Endothelial cell of umbilical vein (primary cell): ENCODE measurements around the gene PRR5. TPM values are rescaled to one million over a fixed set of nuclear protein-coding genes. Genes with fewer than 3 reads are reported as not detected.

ENCODE experiments used
- BruUV-seq: library from RNA; stranded (reverse); fragments of 400-500 nt; replicated peaks from 2 replicates; lab custom pipeline; 2021; lab: Mats Ljungman, UMichigan
- CTCF ChIA-PET: fragments of 300-600, 350-600 bp; sonication (Branson Sonifier 250); formaldehyde crosslinking; loops from one replicate; lab custom pipeline; 2021; ENCODE audit warnings: antibody characterized with exemption, inconsistent platforms; lab: Charles Lee
- POLR2A ChIA-PET: fragments of 300-600, 350-600 bp; sonication (Branson Sonifier 250); formaldehyde crosslinking; loops from one replicate; lab custom pipeline; 2021; ENCODE audit warnings: antibody characterized with exemption, inconsistent platforms; lab: Charles Lee
- DNase-seq: peaks from one replicate; pipeline ENCODE4 v3.0.0-alpha.2; 2011; ENCODE audit warnings: low read depth, low spot score
- FAIRE-seq: peaks from 2 replicates; lab custom pipeline; 2011; peaks lifted over from hg19 to GRCh38; lab: Jason Lieb, UNC
- H2AFZ ChIP-seq: 2 replicates; pipeline ENCODE4 v1.6.0; 2012; ENCODE audit warnings: low read depth, low read length, control low read depth, inconsistent platforms
- H3K27ac ChIP-seq: 2 replicates; pipeline ENCODE4 v1.5.1; 2011; ENCODE audit warnings: low read depth, mild to moderate bottlenecking, control low read depth, low read length, moderate library complexity; ENCODE audit not compliant: insufficient read depth
- H3K27me3 ChIP-seq, 2 experiments: 2 replicates each; pipeline versions ENCODE4 v1.6.0 to v1.6.1; 2011; ENCODE audit warnings: low read length in 2 of 2, mixed read lengths in 1 of 2; ENCODE audit not compliant: control insufficient read depth in 2 of 2, insufficient read depth in 2 of 2
- H3K36me3 ChIP-seq, 2 experiments: 2 replicates in 1 of 2; 3 replicates in 1 of 2; pipeline ENCODE4 v1.5.1; 2011; ENCODE audit warnings: low read length in 2 of 2, mild to moderate bottlenecking in 1 of 2, moderate library complexity in 1 of 2; ENCODE audit not compliant: control insufficient read depth in 2 of 2, insufficient read depth in 2 of 2; ENCODE audit errors: extremely low read depth in 1 of 2
- H3K4me1 ChIP-seq: 3 replicates; pipeline ENCODE4 v1.5.1; 2011; ENCODE audit warnings: mild to moderate bottlenecking, low read length; ENCODE audit not compliant: control insufficient read depth, insufficient read depth; ENCODE audit errors: extremely low read depth
- H3K4me2 ChIP-seq: 2 replicates; pipeline ENCODE4 v1.6.1; 2011; ENCODE audit warnings: low read length, control low read depth, mixed read lengths; ENCODE audit not compliant: insufficient read depth
- H3K4me3 ChIP-seq, 3 experiments: fragments of 200-600 bp in 1 of 3; sonication (generic), shearing (Covaris generic) in 1 of 3; replicated peaks in 1 of 3; 2 replicates each; pipeline ENCODE4 v1.5.1; 2011 to 2016; ENCODE audit warnings: control low read depth in 3 of 3, low read length in 3 of 3, mild to moderate bottlenecking in 2 of 3, inconsistent platforms in 1 of 3, low read depth in 1 of 3, moderate library complexity in 1 of 3; ENCODE audit not compliant: insufficient read depth in 1 of 3
- H3K79me2 ChIP-seq: 2 replicates; pipeline ENCODE4 v1.6.0; 2012; ENCODE audit warnings: low read length, inconsistent platforms; ENCODE audit not compliant: control insufficient read depth, insufficient read depth
- H3K9ac ChIP-seq: replicated peaks from 2 replicates; pipeline ENCODE3; 2011; ENCODE audit warnings: low read length, control low read depth; ENCODE audit not compliant: insufficient read depth; ENCODE audit errors: extremely low read depth
- H3K9me1 ChIP-seq: replicated peaks from 3 replicates; pipeline ENCODE4 v1.6.0; 2011; ENCODE audit warnings: mild to moderate bottlenecking, low read length; ENCODE audit not compliant: control insufficient read depth, insufficient read depth; ENCODE audit errors: extremely low read depth
- H3K9me3 ChIP-seq: replicated peaks from 2 replicates; pipeline ENCODE4 v1.5.1; 2012; ENCODE audit warnings: low read length, inconsistent platforms; ENCODE audit not compliant: control insufficient read depth, insufficient read depth
- H4K20me1 ChIP-seq: replicated peaks from 2 replicates; pipeline ENCODE3; 2011; ENCODE audit warnings: mild to moderate bottlenecking, low read length; ENCODE audit not compliant: control insufficient read depth, insufficient read depth; ENCODE audit errors: extremely low read depth
- EZH2 ChIP-seq: IDR thresholded peaks from 2 replicates; pipeline ENCODE4 v1.6.1; 2012; ENCODE audit warnings: borderline replicate concordance, low read depth, mild to moderate bottlenecking, moderate library complexity, low read length, inconsistent platforms; ENCODE audit not compliant: severe bottlenecking
- JUN ChIP-seq: IDR thresholded peaks from 2 replicates; pipeline ENCODE4 v1.6.1; 2011; ENCODE audit warnings: borderline replicate concordance, low read depth; ENCODE audit not compliant: insufficient read length, insufficient read depth
- MYC ChIP-seq: IDR thresholded peaks from one replicate; pipeline ENCODE4 v1.6.1; 2011; ENCODE audit warnings: mild to moderate bottlenecking, low read depth, low read length
- POLR2A ChIP-seq: IDR thresholded peaks from 2 replicates; pipeline ENCODE4 v1.6.1; 2012; ENCODE audit warnings: low read depth, mild to moderate bottlenecking, control low read depth, low read length
- POLR2AphosphoS5 ChIP-seq: IDR thresholded peaks from 2 replicates; pipeline ENCODE4 v1.6.1; 2012; ENCODE audit warnings: low read depth, mild to moderate bottlenecking, control low read depth, low read length, moderate library complexity; ENCODE audit not compliant: insufficient read depth
- dilution Hi-C: fragments of 300-500 bp; cut with MboI; formaldehyde crosslinking; loops from one replicate; pipeline ENCODE4 v1.15.0; 2019; ENCODE audit warnings: low sequenced_read_pairs; ENCODE audit not compliant: extremely low pct_ligation_motif_present
- intact Hi-C: fragments of 100-400 bp; cut with micrococcal nuclease; formaldehyde crosslinking; loops from one replicate; pipeline ENCODE4 v1.10.0; 2022
- polyA plus RNA-seq, 4 experiments: library from polyadenylated mRNA; depleted of rRNA in 3 of 4; stranded (reverse) in 3 of 4; unstranded in 1 of 4; fragments of >200 nt; gene quantifications; 2 replicates each; pipeline versions ENCODE4 v1.2.1 to v1.2.3, GENCODE V29; 2011 to 2012; ENCODE audit warnings: missing spikeins in 1 of 4
- total RNA-seq: library from RNA; stranded (reverse); gene quantifications from 2 replicates; pipeline ENCODE4 v1.2.3, GENCODE V29; 2021
- TF ChIP-seq, protein P1 (sequence below): IDR thresholded peaks from 2 replicates; pipeline ENCODE4 v1.6.1; 2011; ENCODE audit not compliant: insufficient read depth, insufficient read length
- TF ChIP-seq, protein P2 (sequence below), 2 donors: IDR thresholded peaks; 1 replicate in 1 of 2; 2 replicates in 1 of 2; pipeline ENCODE4 v1.5.1; 2011; ENCODE audit warnings: low read length in 2 of 2, mild to moderate bottlenecking in 2 of 2, moderate library complexity in 2 of 2, control low read depth in 1 of 2, inconsistent platforms in 1 of 2, low read depth in 1 of 2; ENCODE audit not compliant: insufficient read depth in 1 of 2; ENCODE audit errors: extremely low read depth in 1 of 2

PRR5 gene
- total and polyA plus RNA-seq, 2 donors (not counting 3 experiments of a cell fraction or from before 2014, with no cell fraction given), result 4.3 to 9.0 TPM

DNA sequence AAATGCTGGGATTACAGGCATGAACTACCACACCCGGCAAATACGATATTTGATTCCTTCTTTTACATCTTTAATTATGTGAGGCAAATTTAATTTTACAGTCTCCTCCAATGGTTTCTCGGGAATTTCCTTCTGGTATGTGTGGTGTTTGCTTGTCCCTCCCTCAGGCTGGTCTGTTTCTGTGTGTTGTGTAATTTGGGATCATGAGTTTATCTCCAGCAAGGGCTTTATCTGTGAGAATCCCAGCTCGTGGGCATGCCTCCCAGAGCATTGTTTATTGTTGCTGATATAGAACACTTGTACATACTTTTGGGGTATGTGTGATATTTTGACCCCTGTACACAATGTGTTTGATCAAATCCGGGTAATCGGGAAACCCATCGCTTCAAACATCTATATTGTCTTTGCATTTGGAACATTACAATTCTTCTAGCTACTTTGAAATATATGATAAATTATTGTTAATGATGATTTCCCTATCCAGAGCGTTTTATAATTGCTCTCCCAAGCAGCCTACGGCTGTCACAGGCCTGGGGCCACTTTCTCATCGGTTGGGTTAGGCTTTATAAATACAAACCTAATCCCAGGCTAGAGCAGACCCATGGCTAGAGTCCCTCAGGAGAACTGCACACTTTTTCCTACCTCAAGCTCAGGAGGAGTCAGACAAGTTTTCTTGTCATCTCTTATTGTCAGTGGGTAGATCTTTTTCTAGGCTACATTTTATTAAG is 15.0 kb upstream of the PRR5 start:
- TF ChIP-seq EZH2 (no peak), MYC (no peak), POLR2AphosphoS5 (no peak), JUN (no peak), POLR2A (no peak)
- TF ChIP-seq, protein P1, sequence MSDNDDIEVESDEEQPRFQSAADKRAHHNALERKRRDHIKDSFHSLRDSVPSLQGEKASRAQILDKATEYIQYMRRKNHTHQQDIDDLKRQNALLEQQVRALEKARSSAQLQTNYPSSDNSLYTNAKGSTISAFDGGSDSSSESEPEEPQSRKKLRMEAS, result no peak
- TF ChIP-seq, protein P2, sequence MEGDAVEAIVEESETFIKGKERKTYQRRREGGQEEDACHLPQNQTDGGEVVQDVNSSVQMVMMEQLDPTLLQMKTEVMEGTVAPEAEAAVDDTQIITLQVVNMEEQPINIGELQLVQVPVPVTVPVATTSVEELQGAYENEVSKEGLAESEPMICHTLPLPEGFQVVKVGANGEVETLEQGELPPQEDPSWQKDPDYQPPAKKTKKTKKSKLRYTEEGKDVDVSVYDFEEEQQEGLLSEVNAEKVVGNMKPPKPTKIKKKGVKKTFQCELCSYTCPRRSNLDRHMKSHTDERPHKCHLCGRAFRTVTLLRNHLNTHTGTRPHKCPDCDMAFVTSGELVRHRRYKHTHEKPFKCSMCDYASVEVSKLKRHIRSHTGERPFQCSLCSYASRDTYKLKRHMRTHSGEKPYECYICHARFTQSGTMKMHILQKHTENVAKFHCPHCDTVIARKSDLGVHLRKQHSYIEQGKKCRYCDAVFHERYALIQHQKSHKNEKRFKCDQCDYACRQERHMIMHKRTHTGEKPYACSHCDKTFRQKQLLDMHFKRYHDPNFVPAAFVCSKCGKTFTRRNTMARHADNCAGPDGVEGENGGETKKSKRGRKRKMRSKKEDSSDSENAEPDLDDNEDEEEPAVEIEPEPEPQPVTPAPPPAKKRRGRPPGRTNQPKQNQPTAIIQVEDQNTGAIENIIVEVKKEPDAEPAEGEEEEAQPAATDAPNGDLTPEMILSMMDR (IDR thresholded peaks at IDR 0.05; ENCODE audit: extremely low read depth in 1 of 2, insufficient read depth in 1 of 2, low read depth in 1 of 2, low read length in 2 of 2), result no peak
- Histone ChIP-seq H3K79me2 (no peaks in the 10 kb centered on the region), H2AFZ (no peak overlapping the region), H3K4me1 (peaks cover 7% of the 10 kb centered on the region), H3K36me3 (no peaks in the 10 kb centered on the region), H3K27ac (no peak overlapping the region), H3K27me3 (no peaks in the 10 kb centered on the region), H3K4me3 (no peak overlapping the region), H3K9ac (no peak overlapping the region), H3K9me3 (no peaks in the 10 kb centered on the region), H3K4me2 (no peak overlapping the region), H4K20me1 (no peaks in the 10 kb centered on the region), H3K9me1 (no peaks in the 10 kb centered on the region)
- intact Hi-C loops (loop anchor here (10.0 kb wide), 1 partner anchor 762 kb away; the partner anchor contains the start of gene PNPLA3), dilution Hi-C loops (no loop called here)
- CTCF ChIA-PET, result interaction anchor here (1.6 kb wide), 1 partner anchor 44 kb away, joined by 4 read pairs; no protein-coding TSS in a partner anchor
- BruUV-seq, result no TSS peak
- peak; percentile 26 for FAIRE-seq
- DNase-seq, result no peak
- POLR2A ChIA-PET, result no interaction called here
